Bronchial epithelial cell (primary cell): ENCODE data around the gene PLOD2. TPM values are rescaled to one million over a fixed set of nuclear protein-coding genes. Genes with fewer than 3 reads are reported as not detected.

ENCODE experiments used
- DNase-seq: peaks from one replicate; pipeline ENCODE4 v3.0.0-alpha.2; 2010; ENCODE audit warnings: low read depth
- FAIRE-seq: peaks from 2 replicates; lab custom pipeline; 2011; peaks lifted over from hg19 to GRCh38; lab: Jason Lieb, UNC
- H3K27me3 ChIP-seq: 2 replicates; pipeline ENCODE4 v1.5.1; 2011; ENCODE audit warnings: low read length; ENCODE audit not compliant: control insufficient read depth, insufficient read depth
- H3K36me3 ChIP-seq: 2 replicates; pipeline ENCODE4 v1.5.1; 2011; ENCODE audit warnings: low read length; ENCODE audit not compliant: control insufficient read depth, insufficient read depth
- H3K4me3 ChIP-seq: 2 replicates; pipeline ENCODE4 v1.5.1; 2011; ENCODE audit warnings: mild to moderate bottlenecking, low read depth, low read length, control low read depth
- CTCF ChIP-seq: IDR thresholded peaks from 2 replicates; pipeline ENCODE4 v1.5.1; 2011; ENCODE audit warnings: mild to moderate bottlenecking, moderate library complexity, low read length, control low read depth, inconsistent platforms; ENCODE audit not compliant: insufficient read depth, severe bottlenecking
- total RNA-seq: library from RNA; depleted of rRNA; stranded (reverse); fragments of >200 nt; gene quantifications from 2 replicates; pipeline ENCODE4 v1.2.1, GENCODE V29; 2014

The PLOD2 gene
- total RNA-seq, 1 donor from 2014 or later, result 36.6 TPM

GRCh38 chr3:146153429-146153828 is 7.6 kb downstream of the PLOD2 start:
- DNase-seq (no peak), FAIRE-seq (no peak)
- TF ChIP-seq CTCF, result no peak
- H3K4me3 ChIP-seq, result no peak overlapping the region
- no peaks in the 10 kb centered on the region for H3K27me3 ChIP-seq
- H3K36me3 ChIP-seq, result no peaks in the 10 kb centered on the region

GRCh38 chr3:146152834-146153233 is 8.2 kb downstream of the PLOD2 start:
- no peaks in the 10 kb centered on the region for H3K36me3 ChIP-seq
- no peak overlapping the region for H3K4me3 ChIP-seq
- no peak for DNase-seq
- no peak for FAIRE-seq
- TF ChIP-seq CTCF, result no peak
- H3K27me3 ChIP-seq, result no peaks in the 10 kb centered on the region

GRCh38 chr3:146148468-146148931 is 12.5 kb downstream of the PLOD2 start:
- H3K27me3 ChIP-seq, result no peaks in the 10 kb centered on the region
- DNase-seq, result no peak
- H3K36me3 ChIP-seq, result no peaks in the 10 kb centered on the region
- no peak overlapping the region for H3K4me3 ChIP-seq
- no peak for FAIRE-seq
- TF ChIP-seq CTCF, result no peak

GRCh38 chr3:146145642-146146041 is 15.3 kb downstream of the PLOD2 start:
- H3K27me3 ChIP-seq, result no peaks in the 10 kb centered on the region
- no peaks in the 10 kb centered on the region for H3K36me3 ChIP-seq
- H3K4me3 ChIP-seq, result no peak overlapping the region
- DNase-seq, result no peak
- no peak for FAIRE-seq
- no peak for TF ChIP-seq CTCF

- TF ChIP-seq CTCF, result no peak
- Histone ChIP-seq H3K36me3 (no peaks in the 10 kb centered on the region), H3K4me3 (no peak overlapping the region), H3K27me3 (no peaks in the 10 kb centered on the region)
- FAIRE-seq, result no peak
- no peak for DNase-seq
Measured at GRCh38 chr3:146142757-146143156, 18.2 kb downstream of the PLOD2 start.

GRCh38 chr3:146139586-146140110 is 21.3 kb downstream of the PLOD2 start:
- TF ChIP-seq CTCF, result no peak
- no peaks in the 10 kb centered on the region for H3K27me3 ChIP-seq
- FAIRE-seq (no peak), DNase-seq (no peak)
- no peaks in the 10 kb centered on the region for H3K36me3 ChIP-seq
- no peak overlapping the region for H3K4me3 ChIP-seq
